HG03432 (cell line): Measurements from ENCODE around the gene FGF11.
"Not testable (repeated sequence)": the region's sequence is repeated elsewhere in the genome, so short reads cannot be mapped to it uniquely, and the experiment has no call there.

ENCODE experiments used
- ATAC-seq: cut with Tn5 transposase; IDR thresholded peaks from one replicate; pipeline ENCODE4 v1.9.1; 2021; ENCODE audit warnings: mild to moderate bottlenecking, moderate library complexity; ENCODE audit not compliant: unreplicated experiment

The FGF11 gene

DNA sequence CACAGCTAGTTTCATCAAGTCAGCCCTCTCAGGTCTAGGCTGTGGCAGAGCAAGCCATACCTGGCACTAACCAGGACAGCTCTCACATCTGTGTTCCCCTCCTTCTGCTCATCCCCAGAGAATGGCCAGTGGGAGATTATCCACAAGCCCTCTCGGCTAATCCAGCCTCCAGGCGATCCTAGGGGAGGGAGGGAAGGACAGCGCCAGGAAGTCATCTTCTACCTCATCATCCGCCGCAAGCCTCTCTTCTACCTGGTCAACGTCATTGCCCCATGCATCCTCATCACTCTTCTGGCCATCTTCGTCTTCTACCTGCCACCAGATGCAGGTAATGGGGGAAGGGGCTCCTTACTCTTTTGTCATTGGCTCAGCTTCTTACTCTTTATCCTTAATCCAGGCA, 9.1 kb downstream of the FGF11 start:
- no peak for ATAC-seq

GRCh38 chr17:7459961-7460545, 20.7 kb downstream of the FGF11 start:
- ATAC-seq = no peak

DNA sequence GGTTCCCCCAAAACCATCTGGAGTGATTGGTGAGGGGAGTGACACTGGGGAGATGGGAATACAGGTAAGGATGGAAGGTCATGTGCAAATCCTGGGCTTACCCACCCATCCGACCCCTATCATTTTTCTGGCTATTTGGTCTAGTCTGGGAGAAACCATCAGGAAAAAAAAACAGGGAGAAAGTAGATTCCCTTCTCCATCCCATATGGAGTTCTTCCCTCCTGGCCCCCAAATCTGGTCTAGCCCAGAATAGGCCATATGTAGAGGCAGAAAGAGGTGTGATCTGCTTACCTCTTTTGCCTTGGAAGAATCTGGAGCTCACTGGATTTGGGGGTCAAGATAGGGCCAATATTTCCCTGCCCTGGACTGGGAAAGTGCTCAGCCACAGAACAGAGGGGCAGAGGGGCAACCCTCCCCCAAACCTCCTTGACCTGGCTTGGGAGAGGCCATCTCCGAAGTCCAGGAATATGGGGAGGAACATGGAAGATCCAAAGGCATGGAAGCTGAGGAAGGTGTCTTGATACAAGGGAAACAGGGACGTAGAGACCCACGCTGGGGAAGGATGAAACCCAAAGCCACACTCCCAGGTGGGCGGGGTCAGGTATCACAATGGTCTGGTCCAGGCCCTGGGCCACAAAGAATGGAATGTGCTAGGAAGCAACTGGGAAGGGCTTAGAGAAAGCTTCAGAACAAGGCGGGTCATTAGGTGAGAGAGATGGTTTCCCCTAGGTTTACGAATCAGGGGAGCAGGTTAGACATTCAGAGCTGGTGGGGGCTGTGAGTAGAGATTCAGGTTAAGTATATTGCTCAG, 21.7 kb downstream of the FGF11 start:
- no peak for ATAC-seq

DNA sequence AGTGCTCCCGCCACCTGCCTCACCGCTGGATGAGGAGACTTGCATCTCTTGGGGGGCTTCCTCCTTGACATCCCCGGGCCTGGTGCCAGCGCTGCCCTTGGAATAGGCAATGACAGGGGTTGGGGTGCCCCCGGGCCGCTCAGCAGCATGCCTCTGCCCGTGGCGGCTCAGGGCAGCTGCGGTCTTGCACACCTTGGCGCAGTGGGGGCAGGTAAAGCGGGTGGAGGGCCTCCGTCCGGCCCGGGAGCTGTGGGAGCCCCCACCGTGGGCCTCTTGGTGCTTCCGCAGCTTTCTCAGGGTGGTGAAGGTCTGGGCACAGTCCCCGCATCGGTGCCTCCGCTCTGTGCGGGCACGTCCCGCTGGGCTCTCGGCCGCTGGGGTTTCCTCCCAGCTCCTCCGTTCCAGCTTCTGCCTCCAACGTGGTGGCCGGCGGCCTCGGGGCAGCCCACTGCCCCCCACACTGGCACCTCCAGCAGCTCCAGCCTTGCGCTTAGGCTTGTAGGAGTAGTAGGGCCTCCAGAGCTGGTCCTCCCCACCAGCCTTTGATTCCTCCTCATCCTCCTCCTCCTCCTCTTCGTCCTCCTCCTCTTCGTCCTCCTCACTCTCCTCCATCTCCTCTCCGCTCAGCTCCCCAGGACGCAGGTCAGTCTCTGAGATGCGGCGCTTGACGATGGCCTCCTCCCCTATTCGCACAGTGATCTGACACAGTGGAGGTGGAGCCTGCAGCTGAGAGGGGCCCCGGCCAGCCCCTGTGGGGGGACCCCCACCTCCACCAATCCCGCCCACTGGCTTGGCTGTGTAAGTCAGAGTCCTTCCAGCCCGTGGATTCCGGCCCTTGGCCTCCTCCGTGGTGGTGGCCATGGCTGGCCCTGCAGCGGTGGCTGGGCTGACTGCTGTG, 23.4 kb downstream of the FGF11 start:
- no peak for ATAC-seq

GRCh38 chr17:7463372-7463846, 24.1 kb downstream of the FGF11 start:
- ATAC-seq = no peak

GRCh38 chr17:7464081-7464480, 24.8 kb downstream of the FGF11 start:
- ATAC-seq = no peak

DNA sequence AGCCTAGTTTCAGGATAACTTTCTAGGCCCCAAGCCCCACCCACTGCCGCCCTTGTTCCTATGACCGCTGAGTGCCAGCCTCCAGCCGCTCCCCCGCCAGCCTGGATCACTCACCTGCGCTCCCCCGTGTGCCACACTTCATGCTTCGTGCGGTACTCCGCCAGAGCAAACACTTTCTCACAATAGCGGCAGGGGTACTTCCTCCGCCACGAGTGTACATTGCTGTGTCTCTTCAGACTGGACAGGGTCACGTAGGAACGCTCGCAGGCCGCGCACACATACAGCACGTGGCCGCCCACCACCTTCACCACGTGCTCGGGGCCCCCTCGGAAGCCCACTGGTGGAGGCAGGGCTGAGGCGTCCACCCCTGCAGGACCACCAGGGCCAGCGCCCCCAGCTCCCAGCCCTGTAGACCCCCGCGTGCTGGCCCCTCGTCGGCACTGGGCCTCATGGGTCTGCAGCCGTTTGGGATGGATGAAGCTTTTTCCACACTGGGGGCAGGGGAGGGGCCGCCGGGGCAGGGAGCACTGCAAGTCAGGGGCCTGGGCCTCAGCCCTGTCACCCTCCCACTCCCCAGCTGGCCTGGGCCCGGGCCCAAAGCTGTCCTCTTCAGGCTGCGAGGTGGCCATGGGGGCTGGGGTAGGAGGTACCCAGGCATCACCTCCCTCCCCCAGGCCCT, 26.4 kb downstream of the FGF11 start:
- ATAC-seq = no peak

DNA sequence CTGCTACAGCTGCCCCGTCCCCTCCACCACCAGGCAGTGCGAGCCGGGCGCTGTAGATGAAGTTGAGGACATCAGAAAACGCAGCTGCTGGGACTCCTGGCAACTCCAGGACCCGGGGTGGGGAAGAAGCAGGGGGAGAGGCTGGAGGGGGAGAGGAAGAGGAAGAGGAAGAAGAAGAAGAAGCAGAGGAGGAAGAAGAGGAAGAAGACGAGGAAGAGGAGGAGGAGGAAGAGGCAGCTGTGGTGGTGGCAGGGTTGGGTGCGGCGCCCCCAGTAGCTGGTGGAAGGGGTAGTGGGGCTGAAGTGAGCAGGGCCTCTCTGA, 27.0 kb downstream of the FGF11 start:
- no peak for ATAC-seq

- ATAC-seq = no peak
Measured at GRCh38 chr17:7466639-7467341, 27.5 kb downstream of the FGF11 start.

- no peak for ATAC-seq
Measured at GRCh38 chr17:7467498-7467897, 28.2 kb downstream of the FGF11 start.

GRCh38 chr17:7468290-7468689, 29.0 kb downstream of the FGF11 start:
- ATAC-seq = no peak

- no peak for ATAC-seq
Measured at GRCh38 chr17:7468804-7469389, 29.6 kb downstream of the FGF11 start.

DNA sequence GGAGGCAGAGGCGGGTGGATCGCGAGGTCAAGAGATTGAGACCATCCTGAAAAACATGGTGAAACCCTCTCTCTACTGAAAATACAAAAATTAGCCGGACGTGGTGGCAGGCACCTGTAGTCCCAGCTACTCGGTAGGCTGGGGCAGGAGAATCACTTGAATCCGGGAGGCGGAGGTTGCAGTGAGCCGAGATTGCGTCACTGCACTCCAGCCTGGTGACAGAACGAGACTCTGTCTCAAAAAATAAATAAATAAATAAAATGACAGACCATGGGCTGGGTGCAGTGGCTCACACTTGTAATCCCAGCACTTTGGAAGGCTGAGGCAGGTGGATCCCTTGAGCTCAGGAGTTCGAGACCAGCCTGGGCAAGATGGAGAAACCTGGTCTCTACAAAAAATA, 30.5 kb downstream of the FGF11 start:
- ATAC-seq = not testable (repeated sequence)

DNA sequence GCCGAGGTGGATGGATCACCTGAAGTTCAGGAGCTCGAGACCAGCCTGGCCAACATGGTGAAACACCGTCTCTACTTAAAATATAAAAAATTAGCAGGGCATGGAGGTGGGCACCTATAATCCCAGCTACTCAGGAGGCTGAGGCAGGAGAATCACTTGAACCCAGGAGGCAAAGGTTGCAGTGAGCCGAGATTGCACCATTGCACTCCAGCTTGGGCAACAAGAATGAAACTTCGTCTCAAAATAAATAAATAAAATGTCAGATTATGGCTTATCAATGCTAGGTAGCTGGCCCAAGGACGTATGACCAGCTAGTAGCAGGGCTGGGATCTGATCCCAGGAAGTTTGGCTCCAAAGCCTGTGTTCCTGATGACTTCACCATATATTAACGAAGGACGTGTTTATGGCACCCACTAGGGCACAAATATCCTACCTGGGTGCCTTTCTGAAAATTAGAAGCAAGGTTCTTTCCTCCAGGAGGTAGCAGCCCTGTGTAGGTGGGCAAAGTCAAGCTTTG, 31.2 kb downstream of the FGF11 start:
- ATAC-seq = not testable (repeated sequence)

GRCh38 chr17:7471729-7472128, 32.4 kb downstream of the FGF11 start:
- ATAC-seq = no peak

- ATAC-seq = not testable (repeated sequence)
Measured at GRCh38 chr17:7474767-7475166, 35.5 kb downstream of the FGF11 start.

- no peak for ATAC-seq
Measured at GRCh38 chr17:7475764-7476422, 36.6 kb downstream of the FGF11 start.

GRCh38 chr17:7476494-7476893, 37.2 kb downstream of the FGF11 start:
- no peak for ATAC-seq

GRCh38 chr17:7476951-7477350, 37.6 kb downstream of the FGF11 start:
- no peak for ATAC-seq
